GM21529 (cell line): ENCODE measurements around the gene DEFB123.
"Not testable (repeated sequence)": the region's sequence is repeated elsewhere in the genome, so short reads cannot be mapped to it uniquely, and the experiment has no call there.

ENCODE experiments used
- ATAC-seq: cut with Tn5 transposase; IDR thresholded peaks from one replicate; pipeline ENCODE4 v1.9.1; 2021; ENCODE audit not compliant: unreplicated experiment

Gene DEFB123

DNA sequence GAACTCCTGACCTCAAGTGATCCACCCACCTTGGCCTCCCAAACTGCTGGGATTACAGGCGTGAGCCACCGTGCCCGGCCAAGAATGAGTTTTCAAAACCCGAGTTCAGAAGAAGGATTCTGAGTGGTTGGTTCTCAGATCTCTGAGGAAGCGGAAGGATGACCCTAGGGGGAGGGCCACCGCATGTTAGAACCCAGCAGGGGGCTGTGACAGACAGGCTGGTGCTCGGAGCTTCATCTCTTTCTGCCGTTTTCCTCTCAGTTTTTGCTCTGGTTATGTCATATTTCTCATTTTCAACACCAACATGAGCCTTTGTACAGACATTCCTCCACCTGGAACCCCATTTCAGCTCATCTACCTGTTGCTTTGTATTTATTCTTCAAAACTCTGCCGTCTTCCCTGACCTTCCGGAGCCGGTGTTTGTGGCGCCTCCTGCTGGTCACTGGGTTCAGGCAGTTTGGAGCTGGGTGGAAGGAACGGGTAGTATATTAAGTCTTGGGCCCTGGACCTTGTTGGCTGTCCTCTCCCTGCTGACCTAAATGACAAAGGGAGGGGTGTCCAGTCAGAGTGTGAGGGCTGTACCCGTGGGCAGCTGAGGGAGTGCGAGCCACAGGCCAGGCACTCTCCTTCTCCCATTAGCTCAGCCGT is at the start of gene DEFB123:
DEFB123 (plus strand) TSS at position 621 of the 648 bp plus-strand sequence. CDS start 67 bp downstream, outside the sequence.
- ATAC-seq, result no peak

- ATAC-seq, result no peak
Measured at GRCh38 chr20:31392836-31393235, 47.6 kb upstream of the DEFB123 start.

DNA sequence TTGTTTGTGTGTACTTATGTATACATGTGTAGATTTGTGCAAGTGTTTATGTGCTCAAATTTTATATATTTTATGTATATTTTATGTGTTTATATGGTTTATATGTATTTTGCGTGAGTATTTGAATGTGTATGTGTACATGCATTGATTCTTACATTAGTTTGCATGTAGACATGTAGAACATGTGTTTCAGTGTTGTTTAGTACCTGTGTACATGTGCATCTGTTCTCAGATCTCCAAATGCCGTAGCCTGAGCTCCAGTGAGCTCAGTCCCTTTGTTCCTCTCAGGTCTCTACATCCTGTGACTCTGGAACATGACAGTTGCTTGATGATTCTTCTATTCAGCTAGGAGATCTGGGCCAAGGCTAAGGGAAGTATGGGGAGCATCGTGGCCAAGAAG is 45.5 kb upstream of the DEFB123 start:
- no peak for ATAC-seq

DNA sequence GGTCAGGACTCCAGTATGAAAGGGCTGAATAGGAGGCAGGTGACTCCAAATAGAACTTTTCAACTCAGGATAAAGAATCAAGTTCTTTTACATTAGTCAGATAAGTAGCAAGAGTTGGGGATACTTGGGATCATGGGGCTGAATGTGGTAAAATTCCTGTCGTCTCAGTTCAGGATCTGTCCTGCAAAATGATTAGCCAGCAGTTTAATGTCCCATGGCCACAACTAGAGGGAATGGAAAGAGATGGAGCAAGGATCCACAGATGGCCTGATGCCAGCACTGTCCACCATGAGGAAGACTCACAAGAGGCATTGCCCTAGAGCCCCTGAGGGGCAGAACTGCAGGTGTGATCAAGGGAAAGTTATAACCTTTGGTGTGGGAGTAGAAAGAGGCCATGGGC is 36.5 kb upstream of the DEFB123 start:
- ATAC-seq, result no peak

- ATAC-seq, result no peak
Measured at GRCh38 chr20:31406115-31406514, 34.3 kb upstream of the DEFB123 start, which contains the start of gene DEFB121. Gene DEFB121 (minus strand): TSS chr20:31406215. CDS start chr20:31406152, 63 bp downstream.

DNA sequence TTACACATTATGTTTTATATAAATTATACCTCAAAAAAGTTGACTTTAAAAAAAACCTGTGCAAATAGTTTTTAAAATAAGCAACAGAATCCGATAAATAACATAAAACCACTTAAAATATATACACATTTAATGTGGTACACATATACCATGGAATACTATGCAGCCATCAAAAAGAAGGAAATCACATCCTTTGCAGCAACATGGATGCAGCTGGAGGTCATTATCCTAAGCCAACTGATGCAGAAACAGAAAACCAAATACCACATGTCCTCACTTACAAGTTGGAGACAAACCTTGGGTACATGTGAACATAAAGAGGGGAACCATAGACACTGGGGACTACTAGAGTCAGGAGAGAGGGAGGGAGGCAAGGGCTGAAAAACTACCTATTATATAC is 30.4 kb upstream of the DEFB123 start:
- no peak for ATAC-seq

- ATAC-seq, result no peak
Measured at GRCh38 chr20:31414381-31414780, 26.1 kb upstream of the DEFB123 start.

DNA sequence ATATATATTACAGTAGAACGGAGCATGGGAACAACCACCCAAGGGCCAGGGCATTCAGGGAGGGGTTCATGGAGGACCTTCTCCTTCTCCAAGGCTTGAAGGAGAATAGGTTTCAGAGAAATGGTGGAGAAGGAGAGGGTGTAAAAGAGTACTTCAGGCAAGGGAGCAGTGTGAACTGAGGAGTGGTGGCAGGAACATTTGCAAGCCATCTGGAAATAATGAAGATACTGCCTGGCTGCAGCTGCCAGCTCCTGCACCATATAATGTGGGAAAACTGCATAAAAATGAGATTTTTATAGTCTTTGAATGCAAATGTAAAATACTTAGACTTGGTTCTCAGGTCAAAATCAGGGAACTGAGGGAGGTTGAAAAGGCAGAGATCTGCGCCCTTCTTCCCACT is 24.8 kb upstream of the DEFB123 start:
- no peak for ATAC-seq

- ATAC-seq, result no peak
Measured at GRCh38 chr20:31418307-31418706, 22.1 kb upstream of the DEFB123 start.

DNA sequence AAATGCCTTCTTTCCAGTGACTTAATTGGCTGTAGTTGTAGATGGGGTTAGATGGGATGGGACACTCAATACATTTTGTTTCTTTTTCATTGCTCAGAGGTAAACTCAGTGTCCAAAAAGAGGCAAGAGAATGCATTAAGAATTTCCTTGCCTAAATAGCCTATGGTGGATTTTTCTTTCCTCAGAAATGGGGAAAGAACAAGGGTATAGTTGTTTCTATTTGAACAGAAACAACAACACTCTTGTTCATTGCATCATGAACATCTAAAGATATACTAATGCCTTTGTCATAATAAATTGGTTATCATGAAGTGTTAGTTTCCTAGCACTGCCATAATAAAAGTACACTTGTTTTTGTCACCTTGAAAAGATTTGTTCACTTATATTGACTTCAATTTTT is 14.6 kb upstream of the DEFB123 start:
- no peak for ATAC-seq

DNA sequence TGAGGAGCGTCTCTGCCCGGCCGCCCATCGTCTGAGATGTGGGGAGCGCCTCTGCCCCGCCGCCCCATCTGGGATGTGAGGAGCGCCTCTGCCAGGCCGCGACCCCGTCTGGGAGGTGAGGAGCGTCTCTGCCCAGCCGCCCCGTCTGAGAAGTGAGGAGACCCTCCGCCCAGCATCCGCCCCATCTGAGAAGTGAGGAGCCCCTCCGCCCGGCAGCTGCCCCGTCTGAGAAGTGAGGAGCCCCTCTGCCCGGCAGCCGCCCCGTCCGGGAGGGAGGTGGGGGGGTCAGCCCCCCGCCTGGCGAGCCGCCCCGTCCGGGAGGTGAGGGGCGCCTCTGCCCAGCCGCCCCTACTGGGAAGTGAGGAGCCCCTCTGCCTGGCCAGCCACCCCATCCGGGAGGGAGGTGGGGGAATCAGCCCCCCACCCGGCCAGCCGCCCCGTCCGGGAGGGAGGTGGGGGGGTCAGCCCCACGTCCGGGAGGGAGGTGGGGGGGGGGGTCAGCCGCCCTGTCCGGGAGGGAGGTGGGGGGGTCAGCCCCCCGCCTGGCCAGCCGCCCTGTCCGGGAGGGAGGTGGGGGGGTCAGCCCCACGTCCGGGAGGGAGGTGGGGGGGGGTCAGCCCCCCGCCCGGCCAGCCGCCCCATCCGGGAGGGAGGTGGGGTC is 13.4 kb upstream of the DEFB123 start:
- ATAC-seq, result not testable (repeated sequence)

- not testable (repeated sequence) for ATAC-seq
Measured at GRCh38 chr20:31427576-31427975, 12.9 kb upstream of the DEFB123 start.

GRCh38 chr20:31430568-31431115 is 9.8 kb upstream of the DEFB123 start:
- no peak for ATAC-seq

DNA sequence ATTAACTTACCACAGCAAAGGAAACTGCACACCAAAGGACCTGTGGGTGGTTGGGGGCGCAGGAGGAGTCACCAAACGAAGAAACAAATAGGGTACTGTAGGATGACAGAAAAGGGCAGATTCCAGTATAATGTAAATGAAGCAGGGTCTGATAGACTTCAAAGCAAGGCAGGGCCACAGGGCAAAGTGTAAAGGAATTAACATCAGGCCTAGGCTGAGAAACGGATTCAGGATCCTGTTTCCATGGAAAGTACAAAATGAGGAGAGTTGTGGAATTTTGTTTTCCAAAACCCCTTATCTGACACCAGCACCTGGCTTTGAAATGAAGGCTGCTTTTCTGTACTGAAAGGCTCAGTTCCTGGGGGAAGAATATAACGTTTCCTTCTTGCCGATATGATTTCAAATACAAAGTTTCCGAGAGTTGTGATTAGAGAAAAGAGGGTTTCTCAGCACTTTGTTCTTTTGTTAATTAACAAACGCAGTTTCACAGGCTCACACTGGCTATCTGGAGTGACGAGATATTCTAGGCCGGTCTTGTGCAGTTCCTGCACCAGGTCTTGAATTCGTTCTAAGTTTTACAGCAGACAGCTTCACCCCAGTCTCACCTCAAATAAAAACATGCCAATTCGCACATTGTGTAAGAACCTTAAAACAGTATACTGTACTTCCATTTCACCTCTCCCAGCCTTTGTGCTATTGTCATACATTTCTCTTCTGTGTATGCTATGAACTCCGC is 5.8 kb downstream of the DEFB123 start:
- no peak for ATAC-seq

- ATAC-seq, result no peak
Measured at GRCh38 chr20:31449511-31450414, 9.3 kb downstream of the DEFB123 start.

DNA sequence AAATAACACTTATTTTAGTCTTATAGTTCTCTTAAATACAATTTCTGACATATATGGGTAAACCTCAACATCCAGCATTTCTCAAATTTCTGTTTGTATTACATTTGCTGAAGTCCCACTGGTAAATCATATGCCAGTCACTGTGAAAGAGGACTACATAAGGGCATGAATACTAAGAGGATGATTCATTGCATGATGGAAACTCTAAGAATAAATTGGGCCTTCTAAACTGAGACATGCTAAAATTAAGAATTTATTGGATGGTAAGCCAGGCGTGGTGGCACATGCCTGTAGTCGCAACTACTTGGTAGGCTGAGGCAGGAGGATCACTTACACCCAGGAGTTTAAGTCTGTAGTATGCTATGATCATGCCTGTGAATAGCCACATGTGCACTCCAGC is 12.1 kb downstream of the DEFB123 start:
- no peak for ATAC-seq

DNA sequence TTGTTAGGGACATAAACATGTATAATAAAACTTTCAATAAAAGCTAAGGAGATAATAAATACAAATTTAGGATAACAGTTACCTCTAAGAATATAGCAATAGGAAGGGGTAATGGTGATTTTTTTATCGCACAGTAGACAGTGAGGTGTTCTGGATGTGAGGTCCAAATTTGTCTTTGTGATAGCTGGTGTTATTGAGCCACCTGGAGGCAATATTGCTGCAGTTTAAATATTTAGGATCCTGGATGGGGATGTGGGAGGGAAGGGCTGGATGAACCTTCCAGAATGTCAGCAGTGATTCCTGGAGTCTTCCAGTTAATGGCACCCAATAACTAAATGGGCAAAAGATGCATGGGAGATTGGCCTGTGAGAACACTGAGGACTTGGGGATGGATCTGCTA is 13.9 kb downstream of the DEFB123 start:
- ATAC-seq, result no peak

- ATAC-seq, result not testable (repeated sequence)
Measured at GRCh38 chr20:31470946-31471345, 30.5 kb downstream of the DEFB123 start.

DNA sequence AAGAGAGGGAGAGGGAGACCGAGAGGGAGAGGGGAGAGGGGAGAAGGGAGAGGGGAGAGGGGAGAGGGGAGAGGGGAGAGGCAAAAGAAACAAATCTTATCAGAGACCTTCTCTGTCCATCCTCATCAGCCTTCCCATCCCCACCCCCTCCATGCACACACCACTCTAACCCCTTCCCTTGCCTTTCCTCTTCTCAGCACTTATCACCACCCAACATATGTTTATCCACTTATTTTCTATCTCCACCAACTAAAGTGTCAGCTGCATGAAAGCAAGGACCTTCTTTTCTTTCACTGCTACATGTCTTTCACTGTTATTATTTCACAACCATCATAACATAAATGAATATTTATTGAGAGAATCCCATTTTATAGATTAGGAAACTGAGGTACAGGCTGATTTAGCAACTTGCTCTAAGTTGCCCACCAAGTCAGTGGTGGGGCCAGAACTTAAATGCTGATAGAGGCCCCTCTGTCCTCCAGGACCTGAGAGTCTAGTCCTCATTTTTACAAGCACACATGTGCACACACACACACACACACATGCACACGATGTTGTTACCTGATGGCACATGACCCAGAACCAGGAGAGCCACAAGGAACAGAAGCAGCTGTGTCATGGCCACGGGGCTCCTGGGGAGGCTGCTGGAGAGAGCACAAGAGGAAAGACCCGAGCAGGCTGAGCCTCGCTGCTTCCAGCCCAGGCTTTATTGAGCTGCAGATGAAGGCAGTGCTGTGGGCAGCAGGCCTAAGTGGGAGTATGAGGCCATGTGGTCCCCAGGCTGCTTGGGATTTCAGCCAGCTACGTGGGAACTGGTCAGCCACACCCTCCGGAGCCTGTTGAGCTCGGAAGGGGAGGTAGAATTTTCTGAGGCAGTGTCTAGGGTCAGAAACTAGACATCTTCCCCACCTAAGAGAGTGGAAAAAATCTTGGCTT is 32.2 kb downstream of the DEFB123 start:
- no peak for ATAC-seq
